Lung (tissue), 12 donors: ENCODE measurements around the gene NRG3. TPM values are rescaled to one million over a fixed set of nuclear protein-coding genes. Genes with fewer than 3 reads are reported as not detected.

ENCODE experiments used
- ATAC-seq: fragments of 200-7000 bp; cut with Tn5 transposase; one replicate; pipeline ENCODE4 v1.9.1; 2020; ENCODE audit warnings: moderate number of reproducible peaks; ENCODE audit not compliant: insufficient read depth, low FRiP score
- DNase-seq, 3 donors: peaks; one replicate each; pipeline ENCODE4 v3.0.0-alpha.2; 2013 to 2017
- H3K27ac ChIP-seq, 2 donors: one replicate each; pipeline ENCODE4 v1.5.1; 2013; ENCODE audit warnings: mild to moderate bottlenecking in 2 of 2, moderate library complexity in 2 of 2, control low read depth in 1 of 2, inconsistent platforms in 1 of 2, low read depth in 1 of 2, low read length in 1 of 2
- H3K27me3 ChIP-seq, 3 donors: one replicate each; pipeline ENCODE4 v1.5.1; 2013; ENCODE audit warnings: low read length in 2 of 3; ENCODE audit not compliant: control insufficient read depth in 3 of 3, insufficient read depth in 3 of 3
- H3K36me3 ChIP-seq, 4 donors: one replicate each; pipeline ENCODE4 v1.5.1; 2013; ENCODE audit warnings: low read length in 4 of 4, mild to moderate bottlenecking in 1 of 4, moderate library complexity in 1 of 4; ENCODE audit not compliant: control insufficient read depth in 4 of 4, insufficient read depth in 4 of 4
- H3K4me1 ChIP-seq, 5 donors: one replicate each; pipeline ENCODE4 v1.5.1; 2013; ENCODE audit warnings: low read length in 5 of 5, mild to moderate bottlenecking in 2 of 5, moderate library complexity in 1 of 5; ENCODE audit not compliant: control insufficient read depth in 5 of 5, insufficient read depth in 5 of 5
- H3K4me3 ChIP-seq: one replicate; pipeline ENCODE4 v1.5.1; 2013; ENCODE audit warnings: mild to moderate bottlenecking, control low read depth, moderate library complexity
- H3K9ac ChIP-seq, 2 donors: one replicate each; pipeline ENCODE4 v1.5.1; 2013; ENCODE audit warnings: low read length in 2 of 2, control low read depth in 1 of 2; ENCODE audit not compliant: insufficient read depth in 1 of 2
- H3K9me3 ChIP-seq, 4 donors: one replicate each; pipeline ENCODE4 v1.5.1; 2013; ENCODE audit warnings: low read length in 3 of 4, mild to moderate bottlenecking in 1 of 4, moderate library complexity in 1 of 4; ENCODE audit not compliant: control insufficient read depth in 4 of 4, insufficient read depth in 3 of 4
- CTCF ChIP-seq: IDR thresholded peaks from 2 replicates; pipeline ENCODE4 v1.5.1; 2012; ENCODE audit warnings: mild to moderate bottlenecking; ENCODE audit errors: control extremely low read depth, extremely low read depth
- WGBS, 2 donors: extraction: QIAGEN DNeasy Blood & Tissue Kit; methylation state at CpG; one replicate each; pipeline ENCODE4 v1.1.7; 2013; 5-methylcytosine and 5-hydroxymethylcytosine counted together
- polyA plus RNA-seq, 2 donors: library from polyadenylated mRNA; stranded (reverse); fragments of 200-250 nt; gene quantifications; one replicate each; pipeline ENCODE4 v1.2.1, GENCODE V29; 2013
- total RNA-seq, 2 donors: library from RNA; depleted of rRNA in 1 of 2; stranded (reverse); fragments of >200 nt in 1 of 2; gene quantifications; one replicate each; pipeline ENCODE4 v1.2.1, GENCODE V29; 2014 to 2021
- donor health status: control.
- donor health status: control.
- donor health status: Bipolar disorder and iron deficiency.
- donor health status: healthy.
- donor health status: DM: yes; HTN: yes; CAD: no.

The NRG3 gene
- total and polyA plus RNA-seq, 4 donors: 0.49 to 2.0 (median 0.84) TPM

- Histone ChIP-seq H3K36me3 (no peaks in the 10 kb centered on the region), H3K4me3 (no peak overlapping the region), H3K27ac (no peak overlapping the region), H3K9ac (no peak overlapping the region), H3K9me3 (no peaks in the 10 kb centered on the region), H3K4me1 (no peaks in the 10 kb centered on the region), H3K27me3 (no peaks in the 10 kb centered on the region)
- WGBS, 2 donors: 72 to 75% methylated on average over 3 of the region's 3 CpGs
- DNase-seq: no peak
- no peak for ATAC-seq
- TF ChIP-seq CTCF: no peak
Observed at GRCh38 chr10:81920213-81920829, 45.3 kb downstream of the NRG3 start.

- no peak for TF ChIP-seq CTCF
Observed at GRCh38 chr10:81928119-81928518, 53.1 kb downstream of the NRG3 start.

GRCh38 chr10:81943583-81943982 is 68.6 kb downstream of the NRG3 start:
- 62 to 79% methylated on average over 2 of the region's 2 CpGs for WGBS, 2 donors
- DNase-seq (no peak), ATAC-seq (no peak)
- H3K9ac ChIP-seq: no peak overlapping the region
- TF ChIP-seq CTCF: no peak
- H3K4me3 ChIP-seq: no peak overlapping the region
- H3K4me1 ChIP-seq: no peaks in the 10 kb centered on the region
- H3K27me3 ChIP-seq: no peaks in the 10 kb centered on the region
- no peak overlapping the region for H3K27ac ChIP-seq
- peaks cover 0 to 1% (median 0%) of the 10 kb centered on the region in 4 donors for H3K9me3 ChIP-seq
- H3K36me3 ChIP-seq: no peaks in the 10 kb centered on the region

More at GRCh38 chr10:81928119-81928518, 53.1 kb downstream of the NRG3 start:
- ATAC-seq: no peak
- Histone ChIP-seq H3K4me3 (no peak overlapping the region), H3K4me1 (no peaks in the 10 kb centered on the region), H3K27ac (no peak overlapping the region), H3K9ac (no peak overlapping the region), H3K9me3 (no peaks in the 10 kb centered on the region), H3K27me3 (no peaks in the 10 kb centered on the region), H3K36me3 (no peaks in the 10 kb centered on the region)
- no peak for DNase-seq
- WGBS, 2 donors: 92 to 93% methylated on average over 1 of the region's 1 CpG

GRCh38 chr10:81944609-81945008 is 69.6 kb downstream of the NRG3 start:
- H3K36me3 ChIP-seq: no peaks in the 10 kb centered on the region
- H3K4me3 ChIP-seq: no peak overlapping the region
- H3K9me3 ChIP-seq: peaks cover 0 to 1% (median 0%) of the 10 kb centered on the region in 4 donors
- H3K4me1 ChIP-seq: no peaks in the 10 kb centered on the region
- DNase-seq (no peak), ATAC-seq (no peak)
- TF ChIP-seq CTCF: no peak
- H3K9ac ChIP-seq: no peak overlapping the region
- WGBS, 2 donors: 87 to 92% methylated on average over 2 of the region's 2 CpGs
- H3K27ac ChIP-seq: no peak overlapping the region
- H3K27me3 ChIP-seq: no peaks in the 10 kb centered on the region
